NCI-H2227 treated with DMSO at 0.1 percent for 48 hours (cell line): ENCODE measurements around the gene GPATCH2.
"Not testable (repeated sequence)": the region's sequence is repeated elsewhere in the genome, so short reads cannot be mapped to it uniquely, and the experiment has no call there.

Experiments used
- DNase-seq: peaks from one replicate; lab custom pipeline; 2025; lab: John Stamatoyannopoulos, UW

GPATCH2 gene

DNA sequence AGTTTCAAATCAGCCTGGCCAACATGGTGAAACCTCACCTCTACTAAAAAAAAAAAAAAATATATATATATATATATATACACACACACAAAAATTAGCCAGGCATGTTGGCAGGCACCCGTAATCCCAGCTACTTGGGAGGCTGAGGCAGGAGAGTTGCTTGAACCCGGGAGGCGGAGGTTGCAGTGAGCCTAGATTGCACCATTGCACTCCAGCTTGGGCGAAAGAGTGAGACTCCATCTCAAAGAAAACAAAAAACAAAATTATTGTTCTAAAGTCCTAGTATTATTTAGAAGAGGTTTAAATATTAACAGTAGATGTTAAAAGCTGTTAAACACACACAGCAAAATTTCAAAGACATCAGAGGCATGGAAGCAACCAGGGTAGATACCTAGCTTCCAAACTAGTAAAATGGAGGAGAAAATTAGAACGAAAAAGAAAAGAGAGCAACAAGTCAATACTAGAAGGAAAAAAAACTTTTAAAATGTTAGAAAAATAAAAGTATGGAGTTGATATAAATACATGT is 46.5 kb downstream of the GPATCH2 start:
- not testable (repeated sequence) for DNase-seq

DNA sequence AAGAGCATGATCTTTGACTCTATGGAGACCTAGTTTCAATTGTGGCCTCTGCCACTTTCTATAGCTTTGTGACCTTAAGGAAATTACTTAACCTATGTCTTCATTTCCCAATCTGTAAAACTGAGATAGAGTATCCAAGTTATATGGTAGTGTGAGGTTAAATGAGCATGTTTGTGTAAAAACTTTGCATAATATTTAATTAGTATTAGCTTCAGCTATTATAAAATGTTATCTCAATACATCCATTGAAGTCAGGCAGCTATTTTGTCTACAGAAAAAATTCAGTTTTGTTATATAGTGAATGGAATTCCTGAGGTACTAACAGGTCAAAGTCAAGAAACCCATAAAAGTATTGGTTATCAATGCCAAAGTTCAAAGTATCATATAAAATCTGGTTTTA is 53.6 kb downstream of the GPATCH2 start:
- no peak for DNase-seq

DNA sequence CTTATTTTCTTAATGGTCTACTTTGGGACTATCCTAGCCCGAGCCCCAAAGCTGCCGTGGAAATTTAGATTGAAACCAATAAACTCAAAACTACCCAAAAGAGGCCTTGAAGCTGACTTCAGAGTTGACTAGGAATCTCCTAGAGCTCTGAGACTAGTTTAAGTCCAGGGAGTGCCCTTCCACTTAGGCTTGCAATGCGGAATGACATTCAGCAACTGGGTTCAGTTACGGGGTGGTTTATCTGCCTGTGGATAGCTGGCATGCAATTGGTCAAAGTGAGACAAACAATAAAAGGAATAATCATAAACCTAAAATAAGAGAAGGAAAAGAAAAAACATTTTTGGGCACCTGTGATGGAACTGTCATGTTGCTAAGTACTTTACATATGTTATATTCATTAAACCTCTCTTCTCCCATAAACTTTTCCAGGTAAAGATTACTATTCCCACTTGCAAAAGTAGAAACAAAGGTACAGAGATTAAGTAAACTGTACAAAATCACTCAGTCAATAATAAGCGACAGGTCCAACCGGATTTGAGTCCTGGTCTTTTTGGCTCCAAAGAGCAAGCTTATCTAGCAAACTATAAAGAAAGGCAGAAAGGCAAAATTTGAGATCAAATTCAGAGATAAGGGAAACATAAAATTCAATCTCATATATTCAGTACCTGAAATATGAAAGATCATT is 56.5 kb downstream of the GPATCH2 start:
- no peak for DNase-seq

DNA sequence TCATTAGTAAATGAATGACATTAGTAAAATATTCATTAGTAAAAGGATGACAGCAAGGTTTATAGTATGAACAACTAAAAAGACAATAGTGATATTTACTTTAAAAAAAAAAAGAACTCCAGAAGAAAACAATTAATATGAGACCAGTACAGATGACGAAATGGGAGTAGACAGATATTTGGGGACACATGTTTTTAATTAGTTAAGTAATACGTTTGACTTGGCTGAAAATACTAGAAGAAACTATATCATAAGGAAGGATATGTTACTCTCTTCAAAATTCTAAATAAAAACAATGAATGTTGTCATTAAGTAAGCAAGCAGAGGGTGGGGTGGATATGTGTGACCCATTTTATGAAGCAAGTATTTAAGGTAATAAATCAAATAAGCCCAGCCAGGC is 61.9 kb downstream of the GPATCH2 start:
- no peak for DNase-seq

DNA sequence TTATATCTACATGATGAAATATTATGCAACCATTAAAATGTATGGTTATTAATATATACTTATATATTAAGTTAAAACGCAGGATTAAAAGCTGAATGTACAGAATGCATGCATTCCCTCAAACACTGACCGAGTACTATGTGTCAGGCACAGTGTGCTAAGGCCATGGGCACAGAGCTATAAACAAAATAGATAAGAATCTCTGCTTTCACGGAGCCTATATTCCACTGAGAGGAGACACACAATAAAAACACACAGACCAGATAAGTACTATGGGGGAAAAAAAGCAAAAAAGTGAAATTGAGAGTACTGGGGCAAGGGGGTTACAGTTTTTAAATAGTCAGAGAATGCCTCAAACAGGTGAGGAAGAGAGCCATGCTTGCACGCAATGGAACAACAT is 62.7 kb downstream of the GPATCH2 start:
- DNase-seq, result no peak

DNA sequence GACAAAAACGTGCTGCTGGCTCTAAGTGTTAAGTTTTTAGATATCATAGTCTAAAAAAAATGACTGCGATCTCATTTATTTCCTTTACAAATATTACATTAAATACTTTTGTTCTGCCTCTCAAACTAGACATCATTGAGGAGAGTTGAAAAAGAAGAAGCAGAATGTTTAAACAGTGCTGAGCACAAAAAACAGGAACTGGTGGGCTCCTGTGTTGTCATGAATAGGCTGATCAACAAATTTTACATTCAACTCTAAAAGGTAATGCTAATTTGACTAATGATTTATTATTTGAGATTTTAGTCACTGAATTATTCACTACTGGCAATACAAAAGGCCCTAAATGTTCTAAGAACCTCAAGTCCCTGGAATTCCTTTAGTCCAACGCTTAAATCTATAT is 66.1 kb downstream of the GPATCH2 start:
- no peak for DNase-seq

DNA sequence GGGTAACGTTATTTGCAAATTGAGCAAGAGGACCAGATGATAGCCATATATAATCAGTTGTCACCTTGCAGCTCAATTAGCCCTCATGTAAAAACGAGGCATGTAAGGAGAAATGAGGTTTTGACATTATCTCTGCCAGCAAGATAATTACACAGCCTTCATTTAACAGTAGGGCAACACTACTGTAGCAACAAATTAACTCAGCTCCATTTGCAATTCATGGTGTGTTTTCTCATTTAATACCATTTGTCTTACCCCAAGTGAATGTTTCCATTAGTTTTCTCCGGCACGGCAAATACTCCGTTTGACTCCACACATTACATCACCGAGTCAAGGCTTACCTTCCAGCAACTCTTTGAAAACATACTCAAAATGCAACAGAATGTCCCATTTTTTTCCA is 66.7 kb downstream of the GPATCH2 start:
- no peak for DNase-seq

DNA sequence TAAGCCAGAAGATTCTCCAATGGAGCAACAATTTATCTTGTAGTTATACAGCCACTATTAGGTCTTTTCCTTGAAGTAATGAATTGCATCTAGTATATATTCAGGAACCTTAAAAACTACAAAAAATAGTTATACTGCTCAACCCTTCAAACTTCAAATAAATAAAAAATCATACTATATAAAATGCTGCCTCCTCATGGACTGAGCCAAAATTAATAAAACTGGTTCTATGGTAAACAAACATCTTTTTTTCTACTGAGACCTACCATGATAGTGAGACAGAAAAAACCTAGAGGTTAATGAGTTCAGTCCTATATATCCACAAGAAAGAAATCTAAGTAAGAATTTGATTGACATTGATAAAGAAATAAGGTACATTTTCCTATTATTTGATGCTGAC is 67.7 kb downstream of the GPATCH2 start:
- no peak for DNase-seq

DNA sequence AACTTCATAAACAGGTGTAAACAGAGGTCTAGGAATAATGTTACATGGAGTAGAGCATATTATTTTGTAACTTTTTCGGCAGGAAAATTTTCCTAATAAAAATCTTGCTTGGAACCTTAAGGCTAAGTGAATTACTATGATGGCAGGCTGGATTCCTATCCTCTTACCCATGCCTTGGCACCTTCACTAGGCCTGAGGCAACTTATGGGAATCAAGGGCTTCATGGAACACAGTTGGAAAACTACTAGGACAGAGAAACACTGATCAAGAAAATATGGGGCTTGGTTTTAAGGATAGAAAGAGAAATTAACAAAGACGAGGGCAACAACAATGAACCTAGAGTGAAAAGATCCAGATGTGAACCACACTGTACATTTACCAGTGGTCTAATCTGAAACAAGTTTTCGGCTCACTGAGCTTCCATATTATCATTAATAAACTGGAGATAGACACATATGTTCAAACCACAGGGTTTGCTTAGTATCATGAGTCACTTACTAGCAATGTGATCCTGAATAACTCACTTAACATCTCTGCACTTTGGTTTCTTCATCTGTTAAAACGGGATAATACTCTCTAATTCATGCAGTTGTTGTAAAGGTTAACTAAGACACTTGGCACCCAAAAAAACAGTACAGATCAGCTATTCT is 68.5 kb downstream of the GPATCH2 start:
- no peak for DNase-seq

DNA sequence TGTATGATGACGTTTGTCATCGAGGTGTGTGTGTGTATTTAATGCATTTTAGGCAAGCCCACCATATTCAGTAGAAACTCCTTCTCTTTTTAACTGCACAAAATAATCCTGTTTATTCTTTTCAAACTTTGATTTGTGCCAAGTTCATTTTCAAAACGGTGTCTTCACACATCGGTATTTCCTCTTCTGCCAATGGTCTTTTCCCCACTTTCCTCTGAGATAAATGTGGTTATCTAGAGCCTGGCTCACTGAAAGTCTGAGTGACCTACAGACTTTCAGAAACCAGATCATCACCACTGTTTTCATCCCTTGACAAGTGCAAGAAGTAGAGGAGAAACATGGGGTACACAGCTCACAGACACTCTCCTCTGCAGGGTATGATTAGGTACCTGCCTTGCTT is 69.4 kb downstream of the GPATCH2 start:
- DNase-seq, result no peak

DNA sequence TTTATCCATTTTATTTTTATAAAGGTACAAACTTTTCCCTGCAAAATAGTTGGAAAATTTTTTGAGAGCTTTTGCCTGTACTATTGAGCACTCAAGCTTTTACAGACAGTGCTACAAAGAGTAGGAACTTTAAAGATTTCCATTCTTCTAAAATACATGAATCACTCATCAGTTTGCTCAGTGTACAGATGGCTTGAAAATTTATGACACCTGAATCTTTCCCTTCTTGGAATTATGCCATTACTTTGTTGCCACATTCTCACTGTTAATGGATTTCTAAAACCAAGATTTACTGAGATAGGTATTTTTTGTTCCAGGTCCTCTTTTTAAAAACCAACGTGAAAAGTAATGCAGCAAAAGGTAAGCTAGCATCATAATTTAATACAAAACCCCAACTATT is 76.0 kb downstream of the GPATCH2 start:
- no peak for DNase-seq

DNA sequence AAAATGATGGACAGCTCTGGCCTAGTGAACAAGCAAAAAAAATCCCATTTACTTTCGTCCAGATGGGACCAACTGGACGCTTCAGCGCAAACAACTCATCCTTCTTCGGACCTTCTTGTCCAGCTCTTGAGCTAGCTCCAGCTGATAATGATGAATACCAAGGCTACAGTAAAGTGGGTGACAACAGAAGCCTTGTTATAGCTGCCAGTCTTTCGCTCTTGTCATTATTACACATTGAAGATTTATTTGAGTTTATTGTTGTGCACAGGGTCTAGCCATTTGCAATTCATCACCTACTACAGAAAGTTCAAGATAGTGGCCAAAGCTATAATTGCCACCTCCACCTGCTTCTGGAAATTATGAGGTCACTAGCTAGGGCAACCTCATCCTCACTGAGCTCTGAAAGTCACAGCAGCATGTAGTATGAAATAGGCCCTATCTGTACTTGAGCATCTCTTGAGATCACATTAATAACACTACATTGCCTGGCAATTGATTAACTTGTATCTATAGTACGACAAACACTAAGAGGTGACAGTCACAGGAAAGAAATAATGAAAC is 76.9 kb downstream of the GPATCH2 start:
- peak; percentile 61 for DNase-seq

DNA sequence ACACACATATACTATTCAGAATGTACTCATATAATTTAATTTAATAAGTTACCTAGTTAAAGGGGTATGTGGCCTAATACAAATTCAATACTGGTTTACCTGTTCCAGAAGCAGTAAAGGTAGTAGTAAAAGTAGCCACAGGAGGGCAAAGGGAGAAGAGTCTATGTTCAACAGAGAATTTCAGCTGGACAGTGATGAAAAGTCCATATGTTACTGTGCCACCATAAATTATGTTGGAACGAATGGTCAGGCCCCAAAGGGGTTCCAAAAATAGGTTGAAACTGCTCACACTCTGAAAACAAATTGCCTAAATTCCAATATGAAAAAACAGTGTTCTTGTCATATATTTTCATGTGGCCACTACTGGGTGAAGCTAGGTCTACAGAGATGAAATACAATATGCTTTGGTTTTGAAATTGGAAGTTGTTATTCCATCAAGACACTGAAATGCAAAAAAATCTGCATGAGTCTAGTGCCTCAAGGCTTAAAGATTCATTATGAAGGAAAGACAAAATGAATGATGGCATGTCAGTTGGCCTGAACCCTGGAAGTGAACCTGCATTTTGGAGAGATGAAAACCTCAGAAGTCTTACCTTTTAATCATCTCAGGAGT is 78.4 kb downstream of the GPATCH2 start:
- DNase-seq, result no peak

DNA sequence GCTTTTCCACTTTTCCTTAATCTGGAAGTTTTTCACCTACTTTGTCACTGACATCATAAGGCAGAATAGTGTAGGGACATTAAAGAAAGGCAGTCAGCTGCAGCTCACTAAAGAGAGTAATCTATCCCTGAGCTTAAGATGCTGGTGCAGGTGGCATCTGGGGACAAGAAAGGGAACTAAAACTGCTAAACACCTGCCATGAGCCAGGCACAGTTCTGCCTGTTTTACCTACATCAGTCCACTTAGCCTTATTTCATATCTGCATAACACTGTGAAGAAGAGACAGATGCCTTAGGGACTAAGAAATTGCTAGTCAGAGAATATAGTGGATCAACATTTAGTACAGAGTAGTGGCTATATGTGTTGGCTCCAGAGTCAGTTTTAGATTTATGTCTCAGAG is 88.1 kb downstream of the GPATCH2 start:
- DNase-seq, result no peak

DNA sequence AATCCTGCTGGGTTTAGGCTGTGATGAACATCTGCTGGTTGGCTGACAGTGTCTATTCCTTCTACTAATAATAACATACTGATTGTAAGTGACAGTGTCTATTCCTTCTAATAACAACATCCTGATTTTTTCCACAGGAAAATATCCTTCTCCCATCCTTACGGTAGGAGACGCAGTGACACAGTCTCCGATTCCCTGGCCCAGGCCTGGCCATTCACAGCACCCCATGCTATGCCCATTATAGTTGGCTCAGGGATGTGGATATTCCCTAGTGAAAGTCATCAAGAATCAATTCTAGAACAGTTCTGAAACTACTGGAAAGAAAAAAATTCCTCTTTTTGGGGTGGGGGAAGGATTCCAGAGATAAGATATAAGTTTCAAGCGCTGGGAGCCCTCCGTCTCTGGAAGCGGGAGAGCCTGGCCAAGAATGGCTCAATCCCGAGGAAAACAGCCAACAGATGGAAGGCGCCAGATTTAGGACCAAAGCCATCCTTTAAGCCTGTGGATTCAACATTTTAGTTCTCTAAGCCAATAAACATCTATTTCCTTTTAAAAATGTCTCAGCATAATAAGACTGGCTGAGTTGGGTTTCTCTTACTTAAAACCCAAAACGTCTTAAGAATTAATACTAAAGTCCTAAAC is 88.6 kb downstream of the GPATCH2 start:
- DNase-seq, result no peak

DNA sequence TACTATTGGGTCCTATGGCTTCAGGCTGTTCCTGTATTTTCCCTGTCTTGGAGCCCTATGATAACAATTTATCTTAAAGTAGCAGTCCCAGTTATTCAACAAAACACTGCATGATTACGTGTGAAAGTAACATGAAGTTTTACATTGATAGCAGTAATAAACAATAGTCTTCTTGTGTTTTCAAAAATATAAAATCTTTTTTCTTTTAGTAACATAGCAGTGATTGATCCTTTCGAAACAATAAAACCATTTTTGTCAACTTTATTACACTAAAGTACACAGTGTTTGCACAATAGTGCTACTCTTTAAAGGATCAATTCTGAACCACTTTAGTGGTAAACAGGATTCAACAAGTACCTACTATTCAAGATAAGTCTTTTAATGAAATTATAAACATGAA is 90.6 kb downstream of the GPATCH2 start:
- DNase-seq, result no peak

DNA sequence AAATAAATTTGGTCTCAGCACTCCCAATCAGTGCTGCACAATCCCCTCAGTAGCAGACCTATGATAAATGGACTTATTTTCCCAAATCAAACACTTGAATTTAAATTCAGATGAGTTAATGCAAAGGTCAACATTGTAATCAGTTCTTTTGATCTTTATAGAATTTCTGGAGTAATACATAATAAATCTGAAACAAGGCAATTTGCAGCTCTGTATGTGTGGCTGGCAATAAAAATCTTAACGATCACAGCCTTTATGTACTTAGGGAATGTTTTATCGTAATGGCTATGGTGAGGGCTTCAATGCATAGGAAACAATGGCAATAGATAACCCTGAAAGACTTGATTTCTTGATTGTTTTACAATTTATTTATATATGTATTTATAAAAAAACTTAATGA is 91.4 kb downstream of the GPATCH2 start:
- no peak for DNase-seq

DNA sequence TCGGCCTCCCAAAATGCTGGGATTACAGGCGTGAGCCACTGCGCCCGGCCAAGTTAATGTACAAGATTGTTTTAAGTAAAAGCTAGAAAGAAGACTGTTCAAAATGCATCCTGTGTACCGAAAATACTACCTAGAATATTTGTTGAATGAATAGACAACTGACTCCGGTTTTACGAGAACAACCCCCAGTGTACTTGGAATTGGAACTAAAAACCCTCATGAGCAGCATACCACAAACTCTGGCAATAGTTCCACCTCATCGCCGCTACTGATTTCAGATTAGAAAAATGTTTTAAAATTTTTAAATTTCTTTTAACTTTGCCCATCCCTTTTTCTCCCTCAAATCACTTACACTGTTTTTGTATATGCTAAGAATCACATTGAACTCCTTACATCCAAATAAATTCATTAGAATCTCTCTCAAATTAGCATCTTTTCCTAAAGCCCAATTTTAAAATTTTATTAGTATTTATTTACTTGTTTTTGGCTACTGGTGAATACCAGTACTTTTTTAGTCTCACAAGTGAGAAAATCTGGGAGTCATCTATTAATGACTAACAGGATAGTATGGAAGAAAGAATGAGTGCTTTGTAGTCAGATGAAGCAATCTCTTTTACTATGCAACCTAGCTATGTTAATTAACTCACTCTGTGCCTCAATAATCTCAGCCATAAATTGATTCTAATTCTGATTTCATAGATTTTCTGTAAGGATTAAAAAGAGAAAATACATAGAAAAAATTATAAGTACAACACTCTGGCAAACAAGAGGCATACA is 95.1 kb downstream of the GPATCH2 start:
- no peak for DNase-seq

DNA sequence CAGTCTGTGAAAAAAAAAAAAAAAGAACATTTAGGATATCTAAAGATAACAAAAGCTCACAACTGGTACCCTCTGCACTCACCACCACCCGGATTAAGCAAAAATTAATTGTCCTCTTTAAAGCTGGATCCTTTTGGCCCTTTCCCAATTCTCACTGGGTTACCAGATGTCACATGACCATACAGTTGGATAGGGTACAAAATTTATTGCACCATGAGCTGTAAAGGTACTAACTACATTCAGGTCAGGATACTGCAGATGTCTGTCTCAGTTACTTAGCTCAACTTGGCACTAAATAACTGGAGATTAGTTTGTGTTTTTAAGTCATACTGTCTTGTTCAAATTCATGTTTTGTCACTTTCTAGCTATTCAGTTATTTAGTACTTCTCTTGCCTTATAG is 96.3 kb downstream of the GPATCH2 start:
- DNase-seq, result no peak

DNA sequence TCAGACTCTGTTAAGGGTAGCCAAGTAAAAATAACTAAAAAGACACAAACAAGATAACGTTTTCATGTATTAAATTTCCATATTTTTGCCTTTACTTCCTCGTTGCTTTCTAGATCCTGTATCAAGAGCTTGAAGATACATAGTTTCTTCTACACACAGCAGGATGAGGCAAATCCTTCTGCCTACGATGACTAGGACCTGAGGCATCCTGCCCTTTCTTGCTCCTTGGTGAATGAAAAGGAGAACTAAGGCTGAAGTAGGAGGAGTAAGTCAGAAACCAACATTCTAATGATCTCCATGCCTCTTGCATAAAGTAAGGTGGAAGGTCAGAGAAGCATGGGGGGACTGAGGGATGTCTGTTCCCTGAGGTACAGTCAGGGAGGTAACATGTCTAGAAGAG is 102.6 kb downstream of the GPATCH2 start:
- DNase-seq, result no peak

DNA sequence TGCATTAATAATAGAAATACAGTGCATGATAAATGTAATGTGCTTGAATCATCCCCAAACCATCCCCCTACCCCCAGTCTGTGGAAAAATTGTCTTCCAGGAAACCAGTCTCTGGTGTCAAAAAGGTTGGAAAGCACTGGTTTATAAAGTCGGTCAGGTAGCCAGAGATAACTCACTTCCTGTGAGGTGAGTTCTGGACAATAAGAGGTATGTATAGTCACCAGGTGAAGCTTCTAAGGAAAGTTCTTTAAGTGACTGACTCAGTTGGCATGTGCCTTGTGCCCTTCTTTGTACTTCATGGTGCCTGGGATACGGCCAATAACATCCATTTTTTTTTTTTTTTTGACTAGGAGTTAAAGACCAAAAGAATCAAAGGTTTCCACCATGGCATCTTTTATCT is 103.7 kb downstream of the GPATCH2 start:
- no peak for DNase-seq

DNA sequence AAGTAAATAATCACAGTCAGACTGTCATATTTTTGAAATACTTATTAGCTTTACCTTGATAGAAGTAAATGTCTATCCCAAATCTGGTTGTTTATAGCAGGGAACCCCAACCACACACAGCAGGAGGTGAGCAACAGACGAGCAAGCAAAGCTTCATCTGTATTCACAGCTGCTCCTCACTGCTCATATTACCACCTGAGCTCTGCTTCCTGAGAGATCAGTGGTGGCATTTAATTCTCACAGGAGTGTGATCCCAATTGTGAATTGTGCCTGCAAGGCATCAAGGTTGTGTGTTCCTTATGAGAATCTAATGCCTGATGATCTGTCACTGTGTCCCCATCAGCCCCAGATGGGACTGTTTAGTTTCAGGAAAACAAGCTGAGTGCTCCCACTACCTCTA is 104.3 kb downstream of the GPATCH2 start:
- no peak for DNase-seq
